Liver (tissue), 9 donors: Measurements from ENCODE around the gene LYRM1. TPM values are rescaled to one million over a fixed set of nuclear protein-coding genes. Genes with fewer than 3 reads are reported as not detected.
"Not testable (repeated sequence)": the region's sequence is repeated elsewhere in the genome, so short reads cannot be mapped to it uniquely, and the experiment has no call there.

Experiments
- DNase-seq: peaks from one replicate; pipeline ENCODE4 v3.0.0-alpha.2; 2017; ENCODE audit warnings: low spot score
- H3K27ac ChIP-seq, 2 donors: one replicate each; pipeline ENCODE4 v1.7.0; 2013; ENCODE audit warnings: inconsistent platforms in 2 of 2, low read length in 2 of 2, control low read depth in 1 of 2, low read depth in 1 of 2, mild to moderate bottlenecking in 1 of 2
- H3K27me3 ChIP-seq, 4 donors: one replicate each; pipeline versions ENCODE4 v1.6.1 to v1.7.0; 2013; ENCODE audit warnings: low read length in 3 of 4, inconsistent platforms in 1 of 4, mild to moderate bottlenecking in 1 of 4, moderate library complexity in 1 of 4; ENCODE audit not compliant: control insufficient read depth in 4 of 4, insufficient read depth in 4 of 4
- H3K36me3 ChIP-seq, 4 donors: one replicate each; pipeline versions ENCODE4 v1.6.1 to v1.7.0; 2013; ENCODE audit warnings: low read length in 3 of 4, mild to moderate bottlenecking in 3 of 4, low read depth in 1 of 4, moderate library complexity in 1 of 4; ENCODE audit not compliant: control insufficient read depth in 4 of 4, insufficient read depth in 3 of 4
- H3K4me1 ChIP-seq, 4 donors: one replicate each; pipeline versions ENCODE4 v1.6.1 to v1.7.0; 2013; ENCODE audit warnings: low read length in 3 of 4, mild to moderate bottlenecking in 3 of 4, moderate library complexity in 1 of 4; ENCODE audit not compliant: control insufficient read depth in 4 of 4, insufficient read depth in 4 of 4
- H3K4me3 ChIP-seq, 3 donors: one replicate each; pipeline versions ENCODE4 v1.6.1 to v1.7.0; 2013; ENCODE audit warnings: low read length in 3 of 3, control low read depth in 1 of 3, low read depth in 1 of 3, mild to moderate bottlenecking in 1 of 3
- H3K9ac ChIP-seq, 2 donors: one replicate each; pipeline ENCODE4 v1.7.0; 2013; ENCODE audit warnings: low read length in 2 of 2, mild to moderate bottlenecking in 2 of 2, moderate library complexity in 2 of 2, control low read depth in 1 of 2, low read depth in 1 of 2
- H3K9me3 ChIP-seq, 4 donors: one replicate each; pipeline versions ENCODE4 v1.6.1 to v1.7.0; 2013; ENCODE audit warnings: low read length in 3 of 4; ENCODE audit not compliant: control insufficient read depth in 4 of 4
- ATF3 ChIP-seq: IDR thresholded peaks from 2 replicates; pipeline ENCODE4 v1.6.1; 2016; ENCODE audit warnings: antibody characterized with exemption
- CTCF ChIP-seq: fragments of 150-350 bp; IDR thresholded peaks from 2 replicates; pipeline ENCODE4 v1.5.1; 2017; ENCODE audit warnings: improper control_type of control experiment, low read depth, low read length; ENCODE audit not compliant: missing input control
- FOXA1 ChIP-seq: IDR thresholded peaks from 2 replicates; pipeline ENCODE4 v1.6.1; 2016; ENCODE audit warnings: antibody characterized with exemption
- FOXA2 ChIP-seq: IDR thresholded peaks from 2 replicates; pipeline ENCODE4 v1.6.1; 2016; ENCODE audit warnings: antibody characterized with exemption
- GABPA ChIP-seq, 2 donors: IDR thresholded peaks in 1 of 2; conservative IDR thresholded peaks in 1 of 2; 2 replicates each; pipeline ENCODE4 v1.6.1; 2016; ENCODE audit warnings: antibody characterized with exemption in 2 of 2, mild to moderate bottlenecking in 1 of 2, moderate library complexity in 1 of 2
- HNF4A ChIP-seq, 2 donors: conservative IDR thresholded peaks; 2 replicates each; pipeline ENCODE4 v1.6.1; 2016; ENCODE audit warnings: antibody characterized with exemption in 2 of 2, mild to moderate bottlenecking in 2 of 2
- HNF4G ChIP-seq: IDR thresholded peaks from 2 replicates; pipeline ENCODE4 v1.6.1; 2016; ENCODE audit warnings: antibody characterized with exemption
- JUND ChIP-seq, 2 donors: IDR thresholded peaks; 2 replicates each; pipeline ENCODE4 v1.6.1; 2016; ENCODE audit warnings: antibody characterized with exemption in 2 of 2
- MAX ChIP-seq: IDR thresholded peaks from 2 replicates; pipeline ENCODE4 v1.6.1; 2016; ENCODE audit warnings: antibody characterized with exemption
- NR2F2 ChIP-seq: IDR thresholded peaks from 2 replicates; pipeline ENCODE4 v1.6.1; 2016; ENCODE audit warnings: antibody characterized with exemption
- RAD21 ChIP-seq, 2 donors: IDR thresholded peaks; 2 replicates each; pipeline ENCODE4 v1.6.1; 2016; ENCODE audit warnings: antibody characterized with exemption in 2 of 2, mild to moderate bottlenecking in 2 of 2
- REST ChIP-seq: IDR thresholded peaks from 2 replicates; pipeline ENCODE4 v1.6.1; 2016; ENCODE audit warnings: antibody characterized with exemption, mild to moderate bottlenecking
- SP1 ChIP-seq: IDR thresholded peaks from 2 replicates; pipeline ENCODE4 v1.6.1; 2018; ENCODE audit warnings: antibody characterized with exemption, mild to moderate bottlenecking
- TAF1 ChIP-seq: conservative IDR thresholded peaks from 2 replicates; pipeline ENCODE4 v1.6.1; 2016; ENCODE audit warnings: antibody characterized with exemption, mild to moderate bottlenecking
- ZBTB33 ChIP-seq: IDR thresholded peaks from 2 replicates; pipeline ENCODE4 v1.6.1; 2016; ENCODE audit warnings: antibody characterized with exemption
- whole genome bisulfite sequencing: extraction: QIAGEN DNeasy Blood & Tissue Kit; methylation state at CpG from one replicate; pipeline ENCODE4 v1.1.7; 2013; 5-methylcytosine and 5-hydroxymethylcytosine counted together
- polyA plus RNA-seq, 2 donors: library from polyadenylated mRNA; stranded (reverse) in 1 of 2; unstranded in 1 of 2; fragments of 200-250 nt in 1 of 2; fragments of >200 nt in 1 of 2; fragmentation: Nextera tagmentation in 1 of 2; extraction: Ambion mirVana in 1 of 2; gene quantifications; one replicate each; pipeline versions ENCODE4 v1.2.1 to v1.2.3, GENCODE V29; 2013 to 2015
- total RNA-seq, 2 donors: library from RNA; depleted of rRNA; stranded (reverse); fragments of >200 nt; gene quantifications; one replicate each; pipeline ENCODE4 v1.2.3, GENCODE V29; 2014
- donor health status: healthy.
- donor health status: healthy.
- donor health status: healthy.
- donor health status: healthy.
- donor health status: healthy.

Gene LYRM1
- total and polyA plus RNA-seq, 4 donors = 33.2 to 57.3 (median 50.8) TPM

- Histone ChIP-seq H3K4me3 (no peak overlapping the region), H3K27me3 (no peaks in the 10 kb centered on the region), H3K27ac (no peak overlapping the region), H3K4me1 (no peaks in the 10 kb centered on the region), H3K9me3 (no peaks in the 10 kb centered on the region), H3K9ac (no peak overlapping the region), H3K36me3 (no peaks in the 10 kb centered on the region)
- TF ChIP-seq SP1 = no peak
- peak; percentile 58 to 71 for TF ChIP-seq RAD21 (IDR thresholded peaks at IDR 0.05)
- TF ChIP-seq JUND (IDR thresholded peaks at IDR 0.05) = no peak
- peak; percentile 17 for TF ChIP-seq CTCF
- DNase-seq = no peak
- WGBS = 90% methylated on average over 5 of the region's 5 CpGs
Measured at GRCh38 chr16:20944861-20945574, 44.4 kb downstream of the LYRM1 start.

GRCh38 chr16:20945575-20945875 lies 45.0 kb downstream of the LYRM1 start:
- not testable (repeated sequence) for H3K9ac ChIP-seq, H3K36me3 ChIP-seq, H3K4me1 ChIP-seq, DNase-seq, H3K27me3 ChIP-seq, H3K4me3 ChIP-seq, H3K9me3 ChIP-seq, H3K27ac ChIP-seq
- 96% methylated on average over 11 of the region's 11 CpGs for WGBS

GRCh38 chr16:20946015-20946629 lies 45.6 kb downstream of the LYRM1 start:
- no peak for DNase-seq
- H3K27me3 ChIP-seq = no peaks in the 10 kb centered on the region
- whole genome bisulfite sequencing = 86% methylated on average over 8 of the region's 8 CpGs
- H3K4me3 ChIP-seq = no peak overlapping the region
- no peaks in the 10 kb centered on the region for H3K36me3 ChIP-seq
- no peaks in the 10 kb centered on the region for H3K4me1 ChIP-seq
- H3K27ac ChIP-seq = no peak overlapping the region
- TF ChIP-seq NR2F2 (no peak), ATF3 (no peak), GABPA (IDR thresholded peaks at IDR 0.05 in 1 of 2, conservative IDR thresholded peaks at IDR 0.05 in 1 of 2) (no peak), ZBTB33 (no peak), RAD21 (IDR thresholded peaks at IDR 0.05) (no peak), HNF4A (conservative IDR thresholded peaks at IDR 0.05) (no peak), FOXA1 (no peak), MAX (no peak), TAF1 (no peak), REST (no peak), HNF4G (no peak), FOXA2 (no peak)
- H3K9me3 ChIP-seq = no peaks in the 10 kb centered on the region
- H3K9ac ChIP-seq = no peak overlapping the region
